NCI-H2171 (cell line): ENCODE results near the gene PRKAG1.
"Not testable (repeated sequence)": the region's sequence is repeated elsewhere in the genome, so short reads cannot be mapped to it uniquely, and the experiment has no call there.

Experiments
- DNase-seq: peaks from one replicate; lab custom pipeline; 2025; lab: John Stamatoyannopoulos, UW

The PRKAG1 gene

DNA sequence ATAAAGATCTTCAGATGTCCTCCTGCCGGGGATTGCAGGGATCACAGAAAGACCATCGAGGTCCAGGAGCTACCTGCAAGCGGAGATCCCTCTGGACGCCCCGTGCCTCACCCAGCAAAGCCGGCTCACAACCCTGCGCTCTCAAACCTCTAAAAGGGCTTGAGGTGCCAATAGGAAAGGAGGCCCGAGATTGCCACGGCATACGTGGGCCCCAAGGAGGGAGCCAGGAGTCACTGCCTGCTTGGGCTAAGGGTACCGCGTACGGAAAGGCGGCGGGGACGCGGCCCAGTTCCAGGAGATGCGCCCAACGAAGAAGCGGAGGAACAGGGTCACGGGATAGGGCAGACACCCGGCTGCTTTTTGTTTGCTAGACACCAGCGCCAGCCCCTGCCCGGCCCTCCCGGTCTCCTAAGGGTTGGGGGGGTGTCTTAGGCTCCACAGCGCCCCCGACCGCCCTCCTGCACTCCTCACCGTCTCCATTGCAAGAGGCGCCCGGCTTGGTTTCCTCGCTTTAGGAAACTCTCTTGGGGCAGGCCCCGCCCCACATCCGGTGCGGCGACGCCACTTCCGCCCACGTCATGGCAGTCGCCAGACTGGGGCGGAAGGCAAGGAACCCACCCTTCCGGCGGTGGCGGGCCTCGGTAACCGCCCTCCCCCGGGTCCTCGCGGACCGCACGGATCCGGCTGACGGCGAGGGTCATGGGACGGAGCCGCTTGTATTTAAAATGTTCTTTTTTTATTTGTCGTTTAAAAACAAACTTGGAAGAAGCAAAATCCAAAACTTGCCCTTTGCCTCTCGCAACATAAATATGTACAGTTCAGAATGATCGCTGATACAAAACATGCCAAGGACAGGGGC is at the start of gene PRKAG1:
PRKAG1 (minus strand) TSS at position 516 of the 859 bp plus-strand sequence; CDS start at position 480, 36 bp downstream.
- peak; percentile 96 for DNase-seq

DNA sequence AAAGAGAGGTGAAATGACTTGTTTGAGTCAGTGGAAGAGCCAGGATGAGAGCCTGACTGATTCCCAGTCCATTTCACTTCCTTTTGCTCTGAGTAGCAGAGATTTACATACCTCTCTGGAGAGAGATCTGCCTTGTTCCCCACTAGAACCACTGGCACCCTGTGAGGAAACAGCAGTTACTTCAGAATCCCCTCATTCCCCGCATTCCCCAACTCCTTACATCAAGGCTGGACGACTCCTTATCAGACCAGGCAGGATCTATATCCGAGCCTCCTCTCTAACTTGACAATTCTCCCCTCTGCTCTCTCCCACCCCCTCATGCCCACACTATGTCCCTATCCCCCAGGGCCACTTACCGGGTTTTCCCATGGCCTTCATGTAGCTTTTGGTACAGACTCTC is 47.5 kb upstream of the PRKAG1 start:
- no peak for DNase-seq

DNA sequence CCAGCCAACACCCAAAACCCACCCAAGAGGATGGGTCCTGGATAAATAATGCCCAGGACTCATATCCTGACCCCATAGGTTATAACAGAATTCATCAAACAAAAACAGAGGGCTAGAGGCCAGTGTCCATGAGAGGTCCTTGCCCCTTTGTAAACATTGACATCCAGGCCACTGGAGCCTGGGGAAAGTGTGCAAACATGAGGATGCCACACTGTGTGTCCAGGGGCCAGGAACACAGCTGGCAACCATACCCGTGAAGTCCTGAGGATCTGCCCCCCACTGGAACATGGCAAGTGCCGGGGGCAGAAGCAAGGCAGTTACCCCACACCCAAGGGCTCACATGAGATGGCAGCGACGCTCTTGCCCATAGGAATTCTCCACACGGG is 46.2 kb upstream of the PRKAG1 start:
- no peak for DNase-seq

DNA sequence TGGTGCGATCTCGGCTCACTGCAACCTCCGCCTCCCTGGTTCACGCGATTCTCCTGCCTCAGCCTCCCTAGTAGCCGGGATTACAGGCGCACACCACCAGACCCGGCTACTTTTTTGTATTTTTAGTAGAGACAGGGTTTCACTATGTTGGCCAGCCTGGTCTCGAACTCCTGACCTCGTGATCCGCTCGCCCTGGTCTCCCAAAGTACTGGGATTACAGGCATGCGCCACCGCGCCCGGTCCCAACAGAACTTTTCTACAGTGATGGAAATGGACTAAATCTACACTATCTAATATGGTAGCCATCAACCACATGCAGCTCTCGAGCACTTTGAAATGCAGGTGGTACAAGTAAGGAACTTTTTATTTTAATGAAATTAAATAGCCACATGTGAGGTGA is 43.3 kb upstream of the PRKAG1 start:
- not testable (repeated sequence) for DNase-seq

DNA sequence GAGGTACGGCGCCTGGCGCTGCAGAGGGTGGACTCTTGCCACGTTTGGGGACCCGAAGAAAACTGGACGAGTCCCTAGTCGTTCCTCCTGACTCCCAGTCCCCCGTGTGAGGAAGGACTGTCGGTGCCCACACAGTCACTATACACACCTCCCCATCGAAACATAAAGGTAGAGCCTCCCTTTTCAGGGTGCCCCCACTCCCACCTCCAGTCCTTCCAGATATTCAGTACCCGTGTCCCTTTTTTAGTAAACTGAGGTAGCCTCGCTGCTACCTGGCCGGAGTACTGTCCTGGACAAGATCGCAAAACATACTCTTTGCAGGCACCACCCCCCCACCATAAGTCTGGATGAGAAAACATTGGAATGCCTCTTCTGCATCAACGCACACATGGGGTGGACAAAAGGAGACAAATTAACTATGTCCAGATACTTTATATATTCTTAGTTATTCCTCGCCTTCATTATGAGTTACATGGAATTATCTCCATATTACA is 42.6 kb upstream of the PRKAG1 start:
- DNase-seq: no peak

DNA sequence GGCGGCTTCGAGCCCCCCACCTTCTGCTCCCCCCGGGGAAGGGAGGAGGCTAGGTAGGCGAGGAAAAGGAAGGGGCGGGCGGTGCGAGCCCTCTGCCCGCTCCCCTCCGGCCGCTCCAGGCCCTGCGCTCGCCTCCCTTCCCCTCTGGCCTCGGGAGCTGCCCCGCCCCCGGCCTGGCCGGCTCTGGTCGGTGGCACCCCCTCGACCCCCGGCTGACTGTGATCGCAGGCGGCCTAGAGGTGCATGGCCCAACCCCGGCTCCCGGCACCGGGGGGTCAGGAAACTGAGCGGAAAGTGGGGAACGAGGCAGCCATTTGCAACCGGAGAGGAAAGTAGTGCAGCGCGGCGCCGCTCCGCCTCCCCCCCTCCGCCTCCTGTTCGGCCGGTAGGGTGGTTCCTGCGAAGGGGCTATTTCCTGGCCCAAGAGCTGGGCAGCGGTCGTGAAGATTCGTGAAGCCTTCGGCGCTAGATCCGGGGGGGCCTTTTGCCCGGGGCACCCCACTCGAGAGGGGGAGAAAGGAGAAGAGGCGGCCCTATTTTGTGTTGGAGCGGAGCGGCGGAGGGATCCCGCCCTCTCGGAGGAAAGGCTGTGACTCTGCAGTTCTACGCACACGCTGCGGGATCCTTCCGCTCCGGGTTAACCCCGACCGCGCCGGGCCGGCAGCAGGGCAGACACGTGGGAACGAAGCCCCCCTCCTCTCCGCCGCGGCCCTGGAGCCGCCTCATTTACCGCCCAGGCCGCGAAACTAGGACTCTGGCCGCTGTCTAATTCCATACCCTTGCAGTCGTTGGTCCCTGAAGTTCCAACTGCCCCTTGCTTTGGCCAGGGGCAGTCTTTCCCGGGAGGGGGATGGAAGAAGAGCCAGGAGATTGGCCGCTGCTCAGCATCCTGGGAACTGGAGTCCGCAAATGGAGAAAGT is 41.9 kb upstream of the PRKAG1 start, which contains the start of gene KMT2D:
KMT2D (minus strand) TSS at position 558 of the 920 bp plus-strand sequence. CDS start 5,470 bp downstream, outside the sequence.
- peak; percentile 98 for DNase-seq

DNA sequence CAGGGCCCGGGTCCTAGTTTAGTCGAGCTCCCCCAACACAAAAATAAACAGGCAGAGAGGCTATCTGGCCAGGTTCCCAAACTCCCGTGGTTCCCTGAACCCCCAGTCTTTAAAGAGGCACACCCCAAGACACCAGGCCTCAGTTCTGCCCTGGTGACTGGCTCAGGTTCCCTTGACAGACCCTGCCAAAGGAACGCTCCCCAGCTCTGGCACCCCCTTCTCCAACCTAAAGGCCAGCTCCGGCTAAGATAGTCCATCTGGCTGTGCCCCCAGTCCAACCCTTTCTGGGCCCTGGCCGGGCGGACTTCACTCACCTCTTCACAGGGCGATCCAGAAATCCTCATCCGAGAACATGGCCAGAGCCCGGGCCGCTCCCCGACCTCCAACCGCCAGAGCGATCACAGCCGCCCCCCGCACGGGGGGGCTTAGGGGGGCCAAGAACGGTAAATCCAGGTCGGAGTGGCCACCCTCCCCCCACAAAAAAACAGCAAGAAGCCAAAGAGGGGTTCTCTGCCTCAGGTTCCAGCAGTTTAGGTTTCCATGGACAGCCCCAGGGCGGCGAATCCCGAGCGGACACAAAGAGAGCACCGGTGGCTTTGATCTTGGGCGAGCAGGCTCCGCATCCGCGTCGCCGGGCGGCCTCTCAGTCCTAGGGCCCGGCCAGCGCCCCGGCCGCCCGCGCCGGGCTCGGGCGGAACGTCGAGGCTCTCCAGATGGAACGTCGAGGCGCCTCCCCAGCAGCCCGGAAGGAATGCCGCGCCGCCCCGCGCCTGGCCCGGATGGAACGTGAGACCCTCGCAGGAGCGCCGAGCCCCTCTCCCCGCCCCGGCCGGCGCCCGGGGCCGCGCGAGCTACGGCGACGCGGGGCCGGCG is 41.0 kb upstream of the PRKAG1 start:
- DNase-seq: peak; percentile 41

DNA sequence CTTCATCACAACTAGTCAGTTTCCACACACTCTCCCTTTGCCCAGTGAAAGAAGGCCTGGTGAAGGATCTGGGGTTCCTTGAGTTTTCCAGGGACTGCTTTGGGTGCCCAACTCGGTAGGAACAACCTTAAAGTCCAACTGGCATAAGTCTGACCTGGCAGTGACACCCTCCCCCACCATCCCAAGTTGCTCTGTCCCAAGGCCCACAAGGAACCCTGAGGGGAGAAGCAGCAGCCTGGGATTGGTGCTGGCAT is 40.4 kb upstream of the PRKAG1 start:
- DNase-seq: no peak

DNA sequence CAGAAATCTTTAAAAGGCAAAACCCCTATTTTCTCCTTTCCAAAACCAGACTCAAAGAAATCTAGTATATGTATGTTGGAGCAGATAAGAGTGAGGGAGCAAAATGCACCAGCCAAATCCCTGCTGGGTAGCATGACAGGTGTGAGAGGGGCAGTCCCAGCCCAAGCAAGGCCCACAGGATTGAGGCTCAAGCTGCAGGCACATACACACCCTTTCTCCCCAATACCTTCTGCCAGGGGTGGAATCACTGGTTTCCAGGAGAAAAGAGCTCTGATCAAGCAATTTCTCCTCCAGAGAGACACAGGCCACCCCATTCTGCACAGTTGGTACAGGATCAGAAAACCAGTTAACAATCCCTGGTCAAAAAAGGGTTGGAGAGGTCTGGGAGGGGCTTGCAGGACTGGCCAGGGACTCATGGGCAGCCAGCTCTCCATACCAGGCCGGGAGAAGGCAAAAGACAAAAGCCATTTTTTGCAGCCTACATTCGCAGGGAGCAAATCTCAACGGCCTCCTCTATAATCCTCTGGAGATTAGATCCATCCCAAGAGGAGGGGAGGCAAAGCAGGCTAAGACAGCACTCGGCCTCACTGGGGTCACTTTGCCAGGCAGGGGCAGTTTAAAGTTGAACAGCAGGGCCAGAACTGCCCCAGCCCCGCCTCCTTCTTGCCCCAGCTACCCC is 39.9 kb upstream of the PRKAG1 start:
- no peak for DNase-seq

DNA sequence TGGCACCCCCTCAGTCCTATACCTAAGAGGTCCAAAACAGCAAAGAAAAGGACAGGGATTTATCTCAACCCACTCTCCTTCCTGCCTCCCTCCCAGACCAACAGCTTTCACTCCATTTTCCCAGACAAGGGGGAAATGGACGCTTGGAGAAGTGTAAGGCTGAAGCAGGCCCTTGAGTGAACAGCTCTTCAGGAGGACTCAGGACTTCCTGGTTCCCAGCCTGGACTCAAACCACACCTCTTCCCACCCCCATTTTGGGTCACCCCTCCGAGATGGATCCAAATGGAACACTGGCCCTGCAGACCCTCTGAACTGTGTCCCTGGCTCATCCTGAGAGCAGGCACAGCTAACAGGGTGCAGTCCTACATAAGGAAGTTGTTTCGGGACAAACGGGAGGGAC is 39.3 kb upstream of the PRKAG1 start:
- DNase-seq: no peak

DNA sequence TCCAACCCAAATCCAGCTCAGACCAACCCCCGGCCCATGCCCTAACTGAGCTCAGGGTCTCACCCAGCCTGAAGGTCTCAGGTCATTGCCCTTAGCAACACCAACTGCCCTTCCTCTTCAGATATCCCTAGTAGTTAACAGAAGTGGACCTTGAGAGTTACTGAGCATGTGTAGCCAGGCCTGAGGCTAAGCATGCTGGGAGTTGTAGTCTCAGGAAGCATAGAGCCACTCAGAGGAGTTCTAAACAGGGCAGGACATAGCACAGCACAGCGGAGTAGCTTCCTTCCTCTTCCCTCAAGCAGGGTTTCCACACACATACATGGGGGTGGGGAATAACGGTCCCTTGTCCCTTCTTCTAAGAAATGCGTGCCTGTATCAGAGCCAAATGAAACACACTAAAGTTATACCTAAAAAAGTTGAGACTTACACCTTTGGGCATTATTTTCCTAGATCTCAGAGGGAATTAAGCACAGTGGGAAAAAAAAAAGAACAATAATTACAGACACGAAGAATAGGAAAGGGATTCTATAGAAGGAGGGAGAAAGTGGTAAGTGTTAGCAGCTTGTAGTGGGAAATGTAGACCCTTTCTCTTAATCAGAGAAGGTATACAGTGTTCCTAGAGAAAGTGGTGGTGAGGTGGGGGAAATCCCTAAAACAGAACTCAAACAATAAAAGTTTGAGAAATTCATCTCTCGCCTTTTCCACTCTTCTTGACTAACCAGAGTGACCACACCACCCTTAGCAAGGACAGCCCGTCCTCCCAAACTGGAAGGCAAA is 37.6 kb upstream of the PRKAG1 start:
- no peak for DNase-seq

DNA sequence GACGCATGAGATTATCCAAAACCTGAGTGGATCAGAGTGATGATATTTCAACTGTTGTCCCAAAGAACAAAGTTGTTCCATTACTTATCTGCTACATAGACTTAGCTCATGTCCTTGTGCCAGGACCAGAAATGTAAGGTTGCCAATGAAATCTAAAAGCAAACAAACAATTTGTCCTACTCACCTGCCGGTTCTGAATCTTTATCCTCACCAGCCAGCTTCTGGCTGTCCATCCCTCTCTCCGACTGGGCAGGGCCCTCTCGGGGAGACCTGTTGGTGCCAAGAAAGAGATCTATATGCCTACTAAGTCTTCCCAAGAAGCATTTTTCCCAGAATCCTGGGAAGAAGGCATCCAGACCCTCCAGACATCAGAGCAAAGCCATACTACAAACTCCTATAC is 36.5 kb upstream of the PRKAG1 start:
- no peak for DNase-seq

DNA sequence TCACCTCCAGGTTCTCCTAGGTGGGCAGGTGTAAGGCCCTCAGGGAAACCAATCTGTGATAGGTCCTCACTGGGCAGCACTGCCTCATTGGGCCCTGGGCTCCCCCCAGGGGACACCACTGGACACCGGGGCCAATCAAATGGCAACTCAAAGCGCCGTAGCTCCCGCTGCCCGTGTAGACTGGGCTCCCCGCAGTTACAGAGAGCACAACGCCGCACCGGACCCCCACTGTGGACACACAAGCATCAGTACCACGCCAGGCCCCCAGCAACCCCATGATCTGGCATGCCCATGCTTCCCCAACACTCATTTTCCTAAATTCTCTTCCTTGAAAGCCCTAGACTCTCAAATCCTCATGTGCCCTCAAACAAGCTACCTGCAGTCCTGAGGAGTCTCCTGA is 35.9 kb upstream of the PRKAG1 start:
- no peak for DNase-seq

DNA sequence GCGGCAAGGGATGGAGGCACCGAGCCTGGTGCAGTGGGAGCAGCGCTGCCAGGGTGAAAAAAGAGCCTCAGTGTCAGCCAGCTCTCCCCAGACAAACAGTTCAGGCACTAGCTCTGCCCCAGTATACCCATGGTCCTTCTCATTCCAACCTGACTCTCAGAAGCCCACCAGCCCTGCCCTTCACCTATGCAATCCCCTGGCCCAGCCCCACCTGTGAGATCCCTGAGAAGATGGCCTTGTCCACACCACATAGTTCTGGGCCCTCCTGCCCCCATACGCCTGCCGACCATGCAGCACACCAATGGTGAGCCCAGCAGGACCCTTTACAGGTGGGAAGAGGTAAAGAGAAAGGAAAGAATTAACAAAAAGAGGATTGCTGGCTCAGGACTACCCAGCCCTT is 35.5 kb upstream of the PRKAG1 start:
- DNase-seq: no peak

DNA sequence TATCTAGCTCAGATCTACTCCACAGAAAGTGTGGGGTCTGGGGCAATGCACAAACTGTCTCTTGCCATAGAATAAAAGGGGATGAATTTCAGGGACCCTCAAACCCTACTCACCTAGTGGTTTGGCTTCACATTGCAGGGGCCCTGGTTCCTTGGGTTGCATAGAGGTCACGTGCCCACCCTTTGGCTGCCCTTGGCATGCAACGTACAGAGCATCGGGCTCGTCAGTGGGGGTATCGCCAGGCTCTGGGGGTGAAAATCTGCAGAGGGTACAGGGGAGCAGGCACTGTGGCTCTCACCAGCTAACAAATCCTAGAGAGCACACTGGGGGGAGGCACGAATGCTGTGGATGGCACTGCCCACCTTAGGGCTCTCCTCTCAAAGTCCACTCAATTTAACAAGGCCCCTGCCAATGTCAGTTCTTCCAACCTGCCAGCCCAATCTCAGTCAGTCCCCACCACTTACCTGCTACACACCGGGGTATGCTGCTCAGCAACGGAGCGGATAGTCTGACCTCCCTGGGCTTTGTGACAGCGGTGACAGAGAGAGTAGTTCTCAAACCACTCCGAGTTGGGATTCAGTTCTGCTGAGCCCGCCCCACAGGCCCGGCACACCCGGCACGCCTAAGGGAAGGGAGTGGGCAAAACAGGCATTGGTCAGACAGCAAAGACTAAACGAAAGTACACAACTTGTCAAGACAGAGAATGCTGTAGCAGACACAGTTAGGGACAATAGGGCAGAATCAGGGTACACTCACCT is 34.1 kb upstream of the PRKAG1 start:
- no peak for DNase-seq

DNA sequence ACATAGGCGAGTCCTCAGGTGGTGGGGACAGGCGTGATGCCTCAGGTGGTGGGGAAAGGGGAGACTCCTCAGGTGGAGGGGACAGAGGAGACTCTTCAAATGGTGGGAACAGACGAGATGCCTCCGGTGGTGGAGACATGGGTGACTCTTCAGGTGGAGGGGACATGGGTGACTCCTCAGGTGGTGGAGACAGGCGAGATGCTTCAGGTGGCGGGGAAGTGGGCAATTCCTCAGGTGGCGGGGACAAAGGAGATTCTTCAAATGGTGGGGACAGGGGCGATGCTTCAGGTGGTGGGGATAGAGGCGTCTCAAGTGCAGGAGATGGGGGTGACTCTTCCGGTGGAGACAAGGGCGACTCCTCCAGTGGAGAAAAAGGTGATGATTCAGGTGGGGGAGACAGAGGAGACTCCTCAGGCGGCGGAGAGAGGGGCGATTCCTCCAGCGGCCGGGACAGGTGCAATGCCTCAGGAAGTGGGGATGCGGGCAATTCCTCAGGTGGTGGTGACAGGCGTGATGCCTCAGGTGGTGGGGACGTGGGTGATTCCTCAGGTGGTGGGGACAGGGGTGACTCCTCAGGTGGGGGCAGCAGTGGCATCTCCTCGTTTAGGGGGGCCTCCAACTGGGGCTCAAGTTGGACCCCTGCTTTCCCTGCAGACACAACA is 33.3 kb upstream of the PRKAG1 start:
- no peak for DNase-seq

DNA sequence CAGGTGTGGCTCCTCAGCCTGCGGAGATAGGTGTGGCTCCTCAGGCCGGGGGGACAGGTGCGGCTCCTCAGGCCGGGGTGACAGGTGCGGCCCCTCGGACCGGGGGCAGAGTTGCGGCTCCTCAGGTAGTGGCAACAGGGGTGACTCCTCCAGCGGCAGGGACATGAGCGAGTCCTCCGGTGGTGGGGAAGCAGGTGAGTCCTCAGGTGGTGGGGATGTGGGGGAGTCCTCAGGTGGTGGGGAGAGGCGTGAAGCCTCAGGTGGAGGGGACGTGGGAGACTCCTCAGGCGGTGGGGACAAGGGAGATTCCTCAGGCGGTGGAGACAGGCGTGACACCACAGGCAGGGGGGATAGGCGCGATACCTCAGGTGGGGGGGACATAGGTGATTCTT is 32.8 kb upstream of the PRKAG1 start:
- DNase-seq: no peak

DNA sequence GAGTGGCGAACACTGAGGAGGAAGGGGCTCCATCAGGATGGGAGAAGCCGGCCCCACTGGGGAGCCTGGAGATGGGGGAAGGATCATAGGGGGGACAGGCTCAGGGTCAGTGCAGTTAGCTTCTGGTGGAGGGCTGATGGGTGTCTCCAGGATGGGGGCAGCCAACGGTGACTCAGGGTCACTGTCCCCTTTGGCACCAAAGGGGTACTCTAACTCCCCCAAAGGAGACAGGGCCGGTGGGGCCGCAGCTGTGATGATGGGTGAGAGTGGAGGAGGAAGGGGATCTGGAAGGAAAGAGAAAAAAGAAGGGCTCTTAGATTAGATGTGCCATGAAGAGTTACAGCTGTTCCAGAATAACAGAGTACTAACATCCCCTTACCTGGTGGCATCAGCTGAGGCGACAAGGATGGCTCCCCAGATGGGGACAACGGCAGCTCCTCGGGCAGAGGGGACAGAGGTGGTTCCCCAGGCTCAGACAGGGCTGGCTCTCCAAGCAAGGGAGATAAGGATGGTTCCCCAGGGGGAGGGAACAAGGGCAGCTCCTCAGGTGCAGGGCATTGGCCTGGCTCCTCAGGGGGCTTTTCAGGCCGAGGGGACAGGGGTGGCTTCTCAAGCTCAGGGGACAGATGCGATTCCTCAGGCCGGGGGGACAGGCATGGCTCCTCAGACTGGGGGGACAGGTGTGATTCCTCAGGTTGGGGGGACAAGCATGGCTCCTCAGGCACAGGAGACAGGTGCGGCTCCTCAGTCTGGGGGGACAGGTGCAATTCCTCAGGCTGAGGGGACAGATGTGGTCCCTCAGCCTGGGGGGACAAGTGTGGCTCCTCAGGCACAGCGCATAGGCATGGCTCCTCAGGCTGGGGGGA is 32.2 kb upstream of the PRKAG1 start:
- no peak for DNase-seq
